WTC11 (cell line): Measurements from ENCODE around the gene ACR. TPM values are rescaled to one million over a fixed set of nuclear protein-coding genes. Genes with fewer than 3 reads are reported as not detected.

Experiments used
- ATAC-seq: fragments of 200-7000 bp; cut with Tn5 transposase; 2 replicates; pipeline ENCODE4 v1.10.0; 2021; ENCODE audit warnings: mild to moderate bottlenecking, moderate library complexity
- CTCF ChIA-PET: fragments of 300-600 bp; sonication (Branson Sonifier 250); formaldehyde crosslinking; loops from one replicate; lab custom pipeline; 2021; ENCODE audit warnings: antibody characterized with exemption; lab: Charles Lee
- POLR2A ChIA-PET: fragments of 350-600 bp; sonication (Branson Sonifier 250); formaldehyde crosslinking; loops from one replicate; lab custom pipeline; 2021; ENCODE audit warnings: antibody characterized with exemption; lab: Charles Lee
- DNase-seq: peaks from one replicate; pipeline ENCODE4 v3.0.0; 2021; ENCODE audit warnings: low spot score
- H3K27ac Mint-ChIP-seq: 2 replicates; pipeline ENCODE4 v1.8.0; 2021; ENCODE audit warnings: mixed read lengths
- H3K27me3 Mint-ChIP-seq: 2 replicates; pipeline ENCODE4 v1.8.0; 2021; ENCODE audit warnings: low read depth, mild to moderate bottlenecking, moderate library complexity, mixed read lengths
- H3K36me3 Mint-ChIP-seq: 2 replicates; pipeline ENCODE4 v1.8.0; 2021; ENCODE audit warnings: mixed read lengths
- H3K4me1 Mint-ChIP-seq: 2 replicates; pipeline ENCODE4 v1.8.0; 2022; ENCODE audit warnings: mixed read lengths
- H3K4me3 Mint-ChIP-seq: 2 replicates; pipeline ENCODE4 v1.8.0; 2021; ENCODE audit warnings: mild to moderate bottlenecking, moderate library complexity, mixed read lengths
- H3K9me3 Mint-ChIP-seq: 2 replicates; pipeline ENCODE4 v1.8.0; 2021; ENCODE audit warnings: mixed read lengths
- E2F1 ChIP-seq: sonication (generic); formaldehyde crosslinking; IDR thresholded peaks from 2 replicates; pipeline ENCODE4 v1.8.0; 2022; ENCODE audit warnings: mild to moderate bottlenecking, missing genetic modification reagents
- FOXJ3 ChIP-seq: sonication (generic); formaldehyde crosslinking; IDR thresholded peaks from 2 replicates; pipeline ENCODE4 v1.9.0; 2021; ENCODE audit warnings: missing genetic modification reagents, mild to moderate bottlenecking, borderline replicate concordance
- GABPB1 ChIP-seq: sonication (generic); formaldehyde crosslinking; IDR thresholded peaks from 2 replicates; pipeline ENCODE4 v1.8.1; 2023; ENCODE audit warnings: mild to moderate bottlenecking, missing genetic modification reagents
- HMGA2 ChIP-seq: fragments of 250-450 bp; sonication (Bioruptor Pico); IDR thresholded peaks from 2 replicates; pipeline ENCODE4 v1.4.0; 2021; ENCODE audit warnings: mild to moderate bottlenecking, moderate library complexity
- NFE2L1 ChIP-seq: sonication (generic); formaldehyde crosslinking; IDR thresholded peaks from 2 replicates; pipeline ENCODE4 v1.8.1; 2023; ENCODE audit warnings: missing genetic modification reagents
- NFYB ChIP-seq: sonication (generic); formaldehyde crosslinking; conservative IDR thresholded peaks from 2 replicates; pipeline ENCODE4 v1.8.0; 2022; ENCODE audit warnings: low read depth, missing genetic modification reagents
- RELA ChIP-seq: sonication (generic); formaldehyde crosslinking; IDR thresholded peaks from 2 replicates; pipeline ENCODE4 v1.8.1; 2022; ENCODE audit warnings: missing genetic modification reagents, mild to moderate bottlenecking, borderline replicate concordance
- RORB ChIP-seq: fragments of 250-450 bp; sonication (Bioruptor Pico); IDR thresholded peaks from 2 replicates; pipeline ENCODE4 v1.9.0; 2021; ENCODE audit warnings: mild to moderate bottlenecking
- SP1 ChIP-seq: sonication (generic); formaldehyde crosslinking; conservative IDR thresholded peaks from 2 replicates; pipeline ENCODE4 v1.8.1; 2022; ENCODE audit warnings: missing genetic modification reagents
- TP53 ChIP-seq: sonication (generic); formaldehyde crosslinking; IDR thresholded peaks from 2 replicates; pipeline ENCODE4 v1.8.1; 2023; ENCODE audit warnings: mild to moderate bottlenecking, missing genetic modification reagents
- ZNF416 ChIP-seq: fragments of 250-450 bp; sonication (Bioruptor Pico); IDR thresholded peaks from 2 replicates; pipeline ENCODE4 v1.9.0; 2021; ENCODE audit warnings: mild to moderate bottlenecking, inconsistent platforms
- ZNF512 ChIP-seq: sonication (generic); formaldehyde crosslinking; IDR thresholded peaks from 2 replicates; pipeline ENCODE4 v1.8.1; 2022; ENCODE audit warnings: missing genetic modification reagents, borderline replicate concordance
- total RNA-seq: library from RNA; stranded (reverse); gene quantifications from 3 replicates; pipeline ENCODE4 v1.2.3, GENCODE V29; 2021
- TF ChIP-seq, protein P1 (sequence below): fragments of 250-450 bp; sonication (Bioruptor Pico); IDR thresholded peaks from 2 replicates; pipeline ENCODE4 v2.1.2; 2022; ENCODE audit warnings: mild to moderate bottlenecking, moderate library complexity
- TF ChIP-seq, protein P2 (sequence below): fragments of 250-450 bp; sonication (Bioruptor Pico); IDR thresholded peaks from 2 replicates; pipeline ENCODE4 v1.9.0; 2021; ENCODE audit warnings: mild to moderate bottlenecking, borderline replicate concordance
- TF ChIP-seq, protein P3 (sequence below): sonication (generic); formaldehyde crosslinking; IDR thresholded peaks from 2 replicates; pipeline ENCODE4 v1.8.1; 2023; ENCODE audit warnings: mild to moderate bottlenecking, missing genetic modification reagents, borderline replicate concordance
- TF ChIP-seq, protein P4 (sequence below): fragments of 250-450 bp; sonication (Bioruptor Pico); IDR thresholded peaks from 2 replicates; pipeline ENCODE4 v1.9.0; 2021; ENCODE audit warnings: moderate library complexity, mild to moderate bottlenecking, inconsistent platforms, borderline replicate concordance
- TF ChIP-seq, protein P5 (sequence below): fragments of 200-600 bp; IDR thresholded peaks from 2 replicates; pipeline ENCODE4 v1.8.0; 2022; ENCODE audit warnings: antibody characterized with exemption
- TF ChIP-seq, protein P6 (sequence below): sonication (generic); formaldehyde crosslinking; IDR thresholded peaks from 2 replicates; pipeline ENCODE4 v1.8.0; 2023; ENCODE audit warnings: missing genetic modification reagents, mild to moderate bottlenecking, borderline replicate concordance

Gene ACR
- total RNA-seq, 1 experiment from 2014 or later = 0.46 TPM

- ATAC-seq (no peak), DNase-seq (peak; percentile 8)
- Mint-ChIP-seq H3K4me1 (peaks cover 8% of the 10 kb centered on the region), H3K27me3 (peaks cover 32% of the 10 kb centered on the region), H3K9me3 (no peaks in the 10 kb centered on the region), H3K4me3 (no peak overlapping the region), H3K36me3 (no peaks in the 10 kb centered on the region), H3K27ac (no peak overlapping the region)
- ChIA-PET POLR2A (no interaction called here), CTCF (interaction anchor here (2.0 to 3.4 kb wide), 3 partner anchors 30 to 176 kb away, joined by 6 to 16 read pairs (median 10); partner anchors contain the start of genes SCO2 and SYCE3)
- TF ChIP-seq ZNF512 (no peak), NFE2L1 (CRISPR knock-in tag) (no peak), RORB (CRISPR knock-in tag) (no peak), SP1 (no peak), NFYB (CRISPR knock-in tag) (no peak), ZNF416 (CRISPR knock-in tag) (no peak), E2F1 (no peak), TP53 (no peak), HMGA2 (CRISPR knock-in tag) (no peak), GABPB1 (CRISPR knock-in tag) (no peak), RELA (CRISPR knock-in tag) (no peak), FOXJ3 (CRISPR knock-in tag) (no peak)
- TF ChIP-seq, protein P1, sequence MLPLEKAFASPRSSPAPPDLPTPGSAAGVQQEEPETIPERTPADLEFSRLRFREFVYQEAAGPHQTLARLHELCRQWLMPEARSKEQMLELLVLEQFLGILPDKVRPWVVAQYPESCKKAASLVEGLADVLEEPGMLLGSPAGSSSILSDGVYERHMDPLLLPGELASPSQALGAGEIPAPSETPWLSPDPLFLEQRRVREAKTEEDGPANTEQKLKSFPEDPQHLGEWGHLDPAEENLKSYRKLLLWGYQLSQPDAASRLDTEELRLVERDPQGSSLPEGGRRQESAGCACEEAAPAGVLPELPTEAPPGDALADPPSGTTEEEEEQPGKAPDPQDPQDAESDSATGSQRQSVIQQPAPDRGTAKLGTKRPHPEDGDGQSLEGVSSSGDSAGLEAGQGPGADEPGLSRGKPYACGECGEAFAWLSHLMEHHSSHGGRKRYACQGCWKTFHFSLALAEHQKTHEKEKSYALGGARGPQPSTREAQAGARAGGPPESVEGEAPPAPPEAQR = no peak
- TF ChIP-seq, protein P2, sequence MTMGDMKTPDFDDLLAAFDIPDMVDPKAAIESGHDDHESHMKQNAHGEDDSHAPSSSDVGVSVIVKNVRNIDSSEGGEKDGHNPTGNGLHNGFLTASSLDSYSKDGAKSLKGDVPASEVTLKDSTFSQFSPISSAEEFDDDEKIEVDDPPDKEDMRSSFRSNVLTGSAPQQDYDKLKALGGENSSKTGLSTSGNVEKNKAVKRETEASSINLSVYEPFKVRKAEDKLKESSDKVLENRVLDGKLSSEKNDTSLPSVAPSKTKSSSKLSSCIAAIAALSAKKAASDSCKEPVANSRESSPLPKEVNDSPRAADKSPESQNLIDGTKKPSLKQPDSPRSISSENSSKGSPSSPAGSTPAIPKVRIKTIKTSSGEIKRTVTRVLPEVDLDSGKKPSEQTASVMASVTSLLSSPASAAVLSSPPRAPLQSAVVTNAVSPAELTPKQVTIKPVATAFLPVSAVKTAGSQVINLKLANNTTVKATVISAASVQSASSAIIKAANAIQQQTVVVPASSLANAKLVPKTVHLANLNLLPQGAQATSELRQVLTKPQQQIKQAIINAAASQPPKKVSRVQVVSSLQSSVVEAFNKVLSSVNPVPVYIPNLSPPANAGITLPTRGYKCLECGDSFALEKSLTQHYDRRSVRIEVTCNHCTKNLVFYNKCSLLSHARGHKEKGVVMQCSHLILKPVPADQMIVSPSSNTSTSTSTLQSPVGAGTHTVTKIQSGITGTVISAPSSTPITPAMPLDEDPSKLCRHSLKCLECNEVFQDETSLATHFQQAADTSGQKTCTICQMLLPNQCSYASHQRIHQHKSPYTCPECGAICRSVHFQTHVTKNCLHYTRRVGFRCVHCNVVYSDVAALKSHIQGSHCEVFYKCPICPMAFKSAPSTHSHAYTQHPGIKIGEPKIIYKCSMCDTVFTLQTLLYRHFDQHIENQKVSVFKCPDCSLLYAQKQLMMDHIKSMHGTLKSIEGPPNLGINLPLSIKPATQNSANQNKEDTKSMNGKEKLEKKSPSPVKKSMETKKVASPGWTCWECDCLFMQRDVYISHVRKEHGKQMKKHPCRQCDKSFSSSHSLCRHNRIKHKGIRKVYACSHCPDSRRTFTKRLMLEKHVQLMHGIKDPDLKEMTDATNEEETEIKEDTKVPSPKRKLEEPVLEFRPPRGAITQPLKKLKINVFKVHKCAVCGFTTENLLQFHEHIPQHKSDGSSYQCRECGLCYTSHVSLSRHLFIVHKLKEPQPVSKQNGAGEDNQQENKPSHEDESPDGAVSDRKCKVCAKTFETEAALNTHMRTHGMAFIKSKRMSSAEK (CRISPR knock-in tag) = no peak
- TF ChIP-seq, protein P3, sequence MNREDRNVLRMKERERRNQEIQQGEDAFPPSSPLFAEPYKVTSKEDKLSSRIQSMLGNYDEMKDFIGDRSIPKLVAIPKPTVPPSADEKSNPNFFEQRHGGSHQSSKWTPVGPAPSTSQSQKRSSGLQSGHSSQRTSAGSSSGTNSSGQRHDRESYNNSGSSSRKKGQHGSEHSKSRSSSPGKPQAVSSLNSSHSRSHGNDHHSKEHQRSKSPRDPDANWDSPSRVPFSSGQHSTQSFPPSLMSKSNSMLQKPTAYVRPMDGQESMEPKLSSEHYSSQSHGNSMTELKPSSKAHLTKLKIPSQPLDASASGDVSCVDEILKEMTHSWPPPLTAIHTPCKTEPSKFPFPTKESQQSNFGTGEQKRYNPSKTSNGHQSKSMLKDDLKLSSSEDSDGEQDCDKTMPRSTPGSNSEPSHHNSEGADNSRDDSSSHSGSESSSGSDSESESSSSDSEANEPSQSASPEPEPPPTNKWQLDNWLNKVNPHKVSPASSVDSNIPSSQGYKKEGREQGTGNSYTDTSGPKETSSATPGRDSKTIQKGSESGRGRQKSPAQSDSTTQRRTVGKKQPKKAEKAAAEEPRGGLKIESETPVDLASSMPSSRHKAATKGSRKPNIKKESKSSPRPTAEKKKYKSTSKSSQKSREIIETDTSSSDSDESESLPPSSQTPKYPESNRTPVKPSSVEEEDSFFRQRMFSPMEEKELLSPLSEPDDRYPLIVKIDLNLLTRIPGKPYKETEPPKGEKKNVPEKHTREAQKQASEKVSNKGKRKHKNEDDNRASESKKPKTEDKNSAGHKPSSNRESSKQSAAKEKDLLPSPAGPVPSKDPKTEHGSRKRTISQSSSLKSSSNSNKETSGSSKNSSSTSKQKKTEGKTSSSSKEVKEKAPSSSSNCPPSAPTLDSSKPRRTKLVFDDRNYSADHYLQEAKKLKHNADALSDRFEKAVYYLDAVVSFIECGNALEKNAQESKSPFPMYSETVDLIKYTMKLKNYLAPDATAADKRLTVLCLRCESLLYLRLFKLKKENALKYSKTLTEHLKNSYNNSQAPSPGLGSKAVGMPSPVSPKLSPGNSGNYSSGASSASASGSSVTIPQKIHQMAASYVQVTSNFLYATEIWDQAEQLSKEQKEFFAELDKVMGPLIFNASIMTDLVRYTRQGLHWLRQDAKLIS = no peak
- TF ChIP-seq, protein P4, sequence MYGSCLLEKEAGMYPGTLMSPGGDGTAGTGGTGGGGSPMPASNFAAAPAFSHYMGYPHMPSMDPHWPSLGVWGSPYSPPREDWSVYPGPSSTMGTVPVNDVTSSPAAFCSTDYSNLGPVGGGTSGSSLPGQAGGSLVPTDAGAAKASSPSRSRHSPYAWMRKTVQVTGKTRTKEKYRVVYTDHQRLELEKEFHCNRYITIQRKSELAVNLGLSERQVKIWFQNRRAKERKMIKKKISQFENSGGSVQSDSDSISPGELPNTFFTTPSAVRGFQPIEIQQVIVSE (CRISPR knock-in tag) = no peak
- TF ChIP-seq, protein P5, sequence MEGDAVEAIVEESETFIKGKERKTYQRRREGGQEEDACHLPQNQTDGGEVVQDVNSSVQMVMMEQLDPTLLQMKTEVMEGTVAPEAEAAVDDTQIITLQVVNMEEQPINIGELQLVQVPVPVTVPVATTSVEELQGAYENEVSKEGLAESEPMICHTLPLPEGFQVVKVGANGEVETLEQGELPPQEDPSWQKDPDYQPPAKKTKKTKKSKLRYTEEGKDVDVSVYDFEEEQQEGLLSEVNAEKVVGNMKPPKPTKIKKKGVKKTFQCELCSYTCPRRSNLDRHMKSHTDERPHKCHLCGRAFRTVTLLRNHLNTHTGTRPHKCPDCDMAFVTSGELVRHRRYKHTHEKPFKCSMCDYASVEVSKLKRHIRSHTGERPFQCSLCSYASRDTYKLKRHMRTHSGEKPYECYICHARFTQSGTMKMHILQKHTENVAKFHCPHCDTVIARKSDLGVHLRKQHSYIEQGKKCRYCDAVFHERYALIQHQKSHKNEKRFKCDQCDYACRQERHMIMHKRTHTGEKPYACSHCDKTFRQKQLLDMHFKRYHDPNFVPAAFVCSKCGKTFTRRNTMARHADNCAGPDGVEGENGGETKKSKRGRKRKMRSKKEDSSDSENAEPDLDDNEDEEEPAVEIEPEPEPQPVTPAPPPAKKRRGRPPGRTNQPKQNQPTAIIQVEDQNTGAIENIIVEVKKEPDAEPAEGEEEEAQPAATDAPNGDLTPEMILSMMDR = no peak
- TF ChIP-seq, protein P6, sequence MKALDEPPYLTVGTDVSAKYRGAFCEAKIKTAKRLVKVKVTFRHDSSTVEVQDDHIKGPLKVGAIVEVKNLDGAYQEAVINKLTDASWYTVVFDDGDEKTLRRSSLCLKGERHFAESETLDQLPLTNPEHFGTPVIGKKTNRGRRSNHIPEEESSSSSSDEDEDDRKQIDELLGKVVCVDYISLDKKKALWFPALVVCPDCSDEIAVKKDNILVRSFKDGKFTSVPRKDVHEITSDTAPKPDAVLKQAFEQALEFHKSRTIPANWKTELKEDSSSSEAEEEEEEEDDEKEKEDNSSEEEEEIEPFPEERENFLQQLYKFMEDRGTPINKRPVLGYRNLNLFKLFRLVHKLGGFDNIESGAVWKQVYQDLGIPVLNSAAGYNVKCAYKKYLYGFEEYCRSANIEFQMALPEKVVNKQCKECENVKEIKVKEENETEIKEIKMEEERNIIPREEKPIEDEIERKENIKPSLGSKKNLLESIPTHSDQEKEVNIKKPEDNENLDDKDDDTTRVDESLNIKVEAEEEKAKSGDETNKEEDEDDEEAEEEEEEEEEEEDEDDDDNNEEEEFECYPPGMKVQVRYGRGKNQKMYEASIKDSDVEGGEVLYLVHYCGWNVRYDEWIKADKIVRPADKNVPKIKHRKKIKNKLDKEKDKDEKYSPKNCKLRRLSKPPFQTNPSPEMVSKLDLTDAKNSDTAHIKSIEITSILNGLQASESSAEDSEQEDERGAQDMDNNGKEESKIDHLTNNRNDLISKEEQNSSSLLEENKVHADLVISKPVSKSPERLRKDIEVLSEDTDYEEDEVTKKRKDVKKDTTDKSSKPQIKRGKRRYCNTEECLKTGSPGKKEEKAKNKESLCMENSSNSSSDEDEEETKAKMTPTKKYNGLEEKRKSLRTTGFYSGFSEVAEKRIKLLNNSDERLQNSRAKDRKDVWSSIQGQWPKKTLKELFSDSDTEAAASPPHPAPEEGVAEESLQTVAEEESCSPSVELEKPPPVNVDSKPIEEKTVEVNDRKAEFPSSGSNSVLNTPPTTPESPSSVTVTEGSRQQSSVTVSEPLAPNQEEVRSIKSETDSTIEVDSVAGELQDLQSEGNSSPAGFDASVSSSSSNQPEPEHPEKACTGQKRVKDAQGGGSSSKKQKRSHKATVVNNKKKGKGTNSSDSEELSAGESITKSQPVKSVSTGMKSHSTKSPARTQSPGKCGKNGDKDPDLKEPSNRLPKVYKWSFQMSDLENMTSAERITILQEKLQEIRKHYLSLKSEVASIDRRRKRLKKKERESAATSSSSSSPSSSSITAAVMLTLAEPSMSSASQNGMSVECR (CRISPR knock-in tag) = no peak
Measured at GRCh38 chr22:50701076-50701419, 37.0 kb upstream of the ACR start.
